ENCODE measurements around the gene EPS8L2.
"Not testable (repeated sequence)": the region's sequence is repeated elsewhere in the genome, so short reads cannot be mapped to it uniquely, and the experiment has no call there.

Gene EPS8L2

DNA sequence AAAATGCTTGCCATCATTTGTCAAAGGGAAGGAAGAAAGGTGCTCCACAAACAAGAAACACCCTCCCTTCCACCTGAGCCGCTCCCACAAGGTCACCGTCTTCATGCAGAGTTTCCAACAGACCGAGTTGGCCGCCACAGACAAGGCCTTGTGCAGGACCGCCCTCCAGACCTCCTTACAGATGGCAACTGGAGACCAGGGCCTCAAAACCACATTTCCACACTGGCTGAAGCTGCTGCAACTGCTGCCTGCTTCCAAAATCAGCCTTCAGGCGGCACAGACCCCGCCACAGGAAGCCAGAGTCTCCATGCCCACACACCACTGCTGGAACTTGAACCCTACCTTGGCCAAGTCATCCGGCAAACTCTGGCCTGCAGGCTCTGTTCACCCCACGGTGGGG, 17.4 kb upstream of the EPS8L2 start:
- no peaks in the 10 kb centered on the region for H3K9me2 ChIP-seq (replicated peaks; ENCODE audit: low read depth, low read length)
- H3K4me1 ChIP-seq (ENCODE audit: insufficient read depth, low read length, poor library complexity, severe bottlenecking), result peaks cover 49% of the 10 kb centered on the region
- peak overlapping the region; percentile 37 for H3K9ac ChIP-seq (ENCODE audit: low read depth, low read length, poor library complexity, severe bottlenecking)
- peaks cover 42% of the 10 kb centered on the region for H3K79me2 ChIP-seq (ENCODE audit: insufficient read depth, low read length)
- TF ChIP-seq, protein P1, sequence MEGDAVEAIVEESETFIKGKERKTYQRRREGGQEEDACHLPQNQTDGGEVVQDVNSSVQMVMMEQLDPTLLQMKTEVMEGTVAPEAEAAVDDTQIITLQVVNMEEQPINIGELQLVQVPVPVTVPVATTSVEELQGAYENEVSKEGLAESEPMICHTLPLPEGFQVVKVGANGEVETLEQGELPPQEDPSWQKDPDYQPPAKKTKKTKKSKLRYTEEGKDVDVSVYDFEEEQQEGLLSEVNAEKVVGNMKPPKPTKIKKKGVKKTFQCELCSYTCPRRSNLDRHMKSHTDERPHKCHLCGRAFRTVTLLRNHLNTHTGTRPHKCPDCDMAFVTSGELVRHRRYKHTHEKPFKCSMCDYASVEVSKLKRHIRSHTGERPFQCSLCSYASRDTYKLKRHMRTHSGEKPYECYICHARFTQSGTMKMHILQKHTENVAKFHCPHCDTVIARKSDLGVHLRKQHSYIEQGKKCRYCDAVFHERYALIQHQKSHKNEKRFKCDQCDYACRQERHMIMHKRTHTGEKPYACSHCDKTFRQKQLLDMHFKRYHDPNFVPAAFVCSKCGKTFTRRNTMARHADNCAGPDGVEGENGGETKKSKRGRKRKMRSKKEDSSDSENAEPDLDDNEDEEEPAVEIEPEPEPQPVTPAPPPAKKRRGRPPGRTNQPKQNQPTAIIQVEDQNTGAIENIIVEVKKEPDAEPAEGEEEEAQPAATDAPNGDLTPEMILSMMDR (conservative IDR thresholded peaks at IDR 0.05; ENCODE audit: low read length), result no peak
- no peak for TF ChIP-seq EZH2phosphoT487 (IDR thresholded peaks at IDR 0.05; ENCODE audit: borderline replicate concordance)
- no peaks in the 10 kb centered on the region for H3K27me3 ChIP-seq (ENCODE audit: insufficient read depth, low read length, poor library complexity, severe bottlenecking)
- H3K36me3 ChIP-seq (ENCODE audit: insufficient read depth, low read length), result peaks cover 37% of the 10 kb centered on the region; the same call in 1 of the 2 replicates
- H3K9me3 ChIP-seq (ENCODE audit: insufficient read depth, low read depth, low read length), result no peaks in the 10 kb centered on the region
- no peak overlapping the region for H2AFZ ChIP-seq (ENCODE audit: low read length)
- peaks cover 4% of the 10 kb centered on the region; the same call in 1 of the 2 replicates for H3F3A ChIP-seq (ENCODE audit: low read depth)
- H4K20me1 ChIP-seq (ENCODE audit: insufficient read depth, low read length, poor library complexity, severe bottlenecking), result peaks cover 27% of the 10 kb centered on the region
- H3K4me2 ChIP-seq (ENCODE audit: low read depth, low read length, poor library complexity, severe bottlenecking), result peak overlapping the region; percentile 48
- peak overlapping the region; percentile 0 for H3K4me3 ChIP-seq (ENCODE audit: low read length, poor library complexity, severe bottlenecking)

DNA sequence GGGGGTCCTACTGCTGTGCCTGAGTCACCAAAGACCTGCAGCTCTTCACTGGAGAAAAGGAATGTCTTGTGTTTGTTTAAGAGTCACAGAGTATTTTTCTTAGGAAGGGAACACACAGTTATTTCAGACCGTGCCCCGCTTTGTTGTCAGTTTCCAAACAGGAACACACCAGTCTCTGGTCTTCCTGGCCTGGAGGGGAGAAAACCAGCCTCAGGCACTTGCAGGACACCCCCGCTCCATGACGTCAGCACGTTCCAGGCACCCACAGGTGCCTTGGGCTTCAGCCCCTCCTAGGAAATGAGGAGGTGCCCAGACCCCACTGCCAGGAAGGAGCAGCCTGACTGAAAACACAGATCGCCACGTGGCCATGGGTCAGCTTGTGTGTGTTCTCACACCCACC, 16.4 kb upstream of the EPS8L2 start:
- Histone ChIP-seq H2AFZ (ENCODE audit: low read length) (no peak overlapping the region), H3K4me3 (ENCODE audit: low read length, poor library complexity, severe bottlenecking) (peak overlapping the region; percentile 26), H3K36me3 (ENCODE audit: insufficient read depth, low read length) (peaks cover 28% of the 10 kb centered on the region; the same call in 1 of the 2 replicates), H3K4me2 (ENCODE audit: low read depth, low read length, poor library complexity, severe bottlenecking) (peak overlapping the region; percentile 48), H3K9ac (ENCODE audit: low read depth, low read length, poor library complexity, severe bottlenecking) (peak overlapping the region; percentile 47), H3K27me3 (ENCODE audit: insufficient read depth, low read length, poor library complexity, severe bottlenecking) (no peaks in the 10 kb centered on the region), H3F3A (ENCODE audit: low read depth) (peaks cover 4% of the 10 kb centered on the region; the same call in 1 of the 2 replicates), H3K4me1 (ENCODE audit: insufficient read depth, low read length, poor library complexity, severe bottlenecking) (peaks cover 55% of the 10 kb centered on the region), H4K20me1 (ENCODE audit: insufficient read depth, low read length, poor library complexity, severe bottlenecking) (peaks cover 27% of the 10 kb centered on the region), H3K9me3 (ENCODE audit: insufficient read depth, low read depth, low read length) (no peaks in the 10 kb centered on the region), H3K9me2 (replicated peaks; ENCODE audit: low read depth, low read length) (no peaks in the 10 kb centered on the region), H3K79me2 (ENCODE audit: insufficient read depth, low read length) (peaks cover 52% of the 10 kb centered on the region)
- TF ChIP-seq, protein P1 (conservative IDR thresholded peaks at IDR 0.05; ENCODE audit: low read length), result no peak
- TF ChIP-seq EZH2phosphoT487 (IDR thresholded peaks at IDR 0.05; ENCODE audit: borderline replicate concordance), result no peak

DNA sequence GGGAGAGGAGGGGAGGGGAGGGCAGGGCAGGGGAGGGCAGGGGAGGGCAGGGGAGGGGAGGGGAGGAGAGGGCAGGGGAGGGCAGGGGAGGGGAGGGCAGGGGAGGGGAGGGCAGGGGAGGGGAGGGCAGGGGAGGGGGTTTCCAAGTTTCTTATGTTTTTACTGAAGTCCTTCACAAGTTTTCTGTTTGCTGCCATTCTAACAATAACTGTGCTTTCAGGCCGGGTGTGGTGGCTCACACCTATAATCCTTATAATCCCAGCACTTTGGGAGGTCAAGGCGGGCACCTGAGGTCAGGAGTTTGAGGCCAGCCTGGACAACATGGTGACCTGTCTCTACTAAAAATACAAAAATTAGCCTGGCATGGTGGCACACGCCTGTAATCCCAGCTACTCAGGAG, 15.8 kb upstream of the EPS8L2 start:
- peak overlapping the region; percentile 94 for H3K4me3 ChIP-seq (ENCODE audit: low read length, poor library complexity, severe bottlenecking)
- H3K27me3 ChIP-seq (ENCODE audit: insufficient read depth, low read length, poor library complexity, severe bottlenecking); H3K9me3 ChIP-seq (ENCODE audit: insufficient read depth, low read depth, low read length); H2AFZ ChIP-seq (ENCODE audit: low read length); H3F3A ChIP-seq (ENCODE audit: low read depth); H3K9me2 ChIP-seq (replicated peaks; ENCODE audit: low read depth, low read length): not testable (repeated sequence)
- peaks cover 52% of the 10 kb centered on the region for H3K79me2 ChIP-seq (ENCODE audit: insufficient read depth, low read length)
- peaks cover 26% of the 10 kb centered on the region; the same call in 1 of the 2 replicates for H3K36me3 ChIP-seq (ENCODE audit: insufficient read depth, low read length)
- H4K20me1 ChIP-seq (ENCODE audit: insufficient read depth, low read length, poor library complexity, severe bottlenecking), result peaks cover 27% of the 10 kb centered on the region
- peak overlapping the region; percentile 98 for H3K4me2 ChIP-seq (ENCODE audit: low read depth, low read length, poor library complexity, severe bottlenecking)
- peaks cover 55% of the 10 kb centered on the region for H3K4me1 ChIP-seq (ENCODE audit: insufficient read depth, low read length, poor library complexity, severe bottlenecking)
- peak overlapping the region; percentile 98 for H3K9ac ChIP-seq (ENCODE audit: low read depth, low read length, poor library complexity, severe bottlenecking)
